ENCODE results near the gene C8B.

- TF ChIP-seq POLR2A (conservative IDR thresholded peaks at IDR 0.05) (no peak), HNRNPUL1 (IDR thresholded peaks at IDR 0.05; ENCODE audit: low read length) (no peak), SIN3A (IDR thresholded peaks at IDR 0.05; ENCODE audit: borderline replicate concordance in 2 of 2, control insufficient read depth in 1 of 2, low read depth in 2 of 2, low read length in 2 of 2) (no peak), ELF1 (tag; IDR thresholded peaks at IDR 0.05) (no peak), ZNF589 (CRISPR knock-in tag; IDR thresholded peaks at IDR 0.05; ENCODE audit: low read depth) (no peak), CC2D1A (IDR thresholded peaks at IDR 0.05) (no peak), SMC3 (conservative IDR thresholded peaks at IDR 0.05; ENCODE audit: insufficient read depth, low read depth, low read length) (no peak), PHF8 (IDR thresholded peaks at IDR 0.05; ENCODE audit: borderline replicate concordance, low read length) (no peak), POLR2AphosphoS2 (IDR thresholded peaks at IDR 0.05; ENCODE audit: low read length) (no peak)
- TF ChIP-seq, protein P1, sequence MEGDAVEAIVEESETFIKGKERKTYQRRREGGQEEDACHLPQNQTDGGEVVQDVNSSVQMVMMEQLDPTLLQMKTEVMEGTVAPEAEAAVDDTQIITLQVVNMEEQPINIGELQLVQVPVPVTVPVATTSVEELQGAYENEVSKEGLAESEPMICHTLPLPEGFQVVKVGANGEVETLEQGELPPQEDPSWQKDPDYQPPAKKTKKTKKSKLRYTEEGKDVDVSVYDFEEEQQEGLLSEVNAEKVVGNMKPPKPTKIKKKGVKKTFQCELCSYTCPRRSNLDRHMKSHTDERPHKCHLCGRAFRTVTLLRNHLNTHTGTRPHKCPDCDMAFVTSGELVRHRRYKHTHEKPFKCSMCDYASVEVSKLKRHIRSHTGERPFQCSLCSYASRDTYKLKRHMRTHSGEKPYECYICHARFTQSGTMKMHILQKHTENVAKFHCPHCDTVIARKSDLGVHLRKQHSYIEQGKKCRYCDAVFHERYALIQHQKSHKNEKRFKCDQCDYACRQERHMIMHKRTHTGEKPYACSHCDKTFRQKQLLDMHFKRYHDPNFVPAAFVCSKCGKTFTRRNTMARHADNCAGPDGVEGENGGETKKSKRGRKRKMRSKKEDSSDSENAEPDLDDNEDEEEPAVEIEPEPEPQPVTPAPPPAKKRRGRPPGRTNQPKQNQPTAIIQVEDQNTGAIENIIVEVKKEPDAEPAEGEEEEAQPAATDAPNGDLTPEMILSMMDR (IDR thresholded peaks at IDR 0.05 in 2 of 3, conservative IDR thresholded peaks at IDR 0.05 in 1 of 3; ENCODE audit: insufficient read depth in 2 of 3, low read depth in 1 of 3, low read length in 3 of 3), result no peak
- TF ChIP-seq, protein P2, sequence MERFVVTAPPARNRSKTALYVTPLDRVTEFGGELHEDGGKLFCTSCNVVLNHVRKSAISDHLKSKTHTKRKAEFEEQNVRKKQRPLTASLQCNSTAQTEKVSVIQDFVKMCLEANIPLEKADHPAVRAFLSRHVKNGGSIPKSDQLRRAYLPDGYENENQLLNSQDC (CRISPR knock-in tag; IDR thresholded peaks at IDR 0.05), result no peak
- TF ChIP-seq, protein P3, sequence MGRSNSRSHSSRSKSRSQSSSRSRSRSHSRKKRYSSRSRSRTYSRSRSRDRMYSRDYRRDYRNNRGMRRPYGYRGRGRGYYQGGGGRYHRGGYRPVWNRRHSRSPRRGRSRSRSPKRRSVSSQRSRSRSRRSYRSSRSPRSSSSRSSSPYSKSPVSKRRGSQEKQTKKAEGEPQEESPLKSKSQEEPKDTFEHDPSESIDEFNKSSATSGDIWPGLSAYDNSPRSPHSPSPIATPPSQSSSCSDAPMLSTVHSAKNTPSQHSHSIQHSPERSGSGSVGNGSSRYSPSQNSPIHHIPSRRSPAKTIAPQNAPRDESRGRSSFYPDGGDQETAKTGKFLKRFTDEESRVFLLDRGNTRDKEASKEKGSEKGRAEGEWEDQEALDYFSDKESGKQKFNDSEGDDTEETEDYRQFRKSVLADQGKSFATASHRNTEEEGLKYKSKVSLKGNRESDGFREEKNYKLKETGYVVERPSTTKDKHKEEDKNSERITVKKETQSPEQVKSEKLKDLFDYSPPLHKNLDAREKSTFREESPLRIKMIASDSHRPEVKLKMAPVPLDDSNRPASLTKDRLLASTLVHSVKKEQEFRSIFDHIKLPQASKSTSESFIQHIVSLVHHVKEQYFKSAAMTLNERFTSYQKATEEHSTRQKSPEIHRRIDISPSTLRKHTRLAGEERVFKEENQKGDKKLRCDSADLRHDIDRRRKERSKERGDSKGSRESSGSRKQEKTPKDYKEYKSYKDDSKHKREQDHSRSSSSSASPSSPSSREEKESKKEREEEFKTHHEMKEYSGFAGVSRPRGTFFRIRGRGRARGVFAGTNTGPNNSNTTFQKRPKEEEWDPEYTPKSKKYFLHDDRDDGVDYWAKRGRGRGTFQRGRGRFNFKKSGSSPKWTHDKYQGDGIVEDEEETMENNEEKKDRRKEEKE (IDR thresholded peaks at IDR 0.05; ENCODE audit: borderline replicate concordance in 1 of 2, control insufficient read depth in 1 of 2, low read depth in 2 of 2, low read length in 1 of 2), result no peak
- TF ChIP-seq, protein P4, sequence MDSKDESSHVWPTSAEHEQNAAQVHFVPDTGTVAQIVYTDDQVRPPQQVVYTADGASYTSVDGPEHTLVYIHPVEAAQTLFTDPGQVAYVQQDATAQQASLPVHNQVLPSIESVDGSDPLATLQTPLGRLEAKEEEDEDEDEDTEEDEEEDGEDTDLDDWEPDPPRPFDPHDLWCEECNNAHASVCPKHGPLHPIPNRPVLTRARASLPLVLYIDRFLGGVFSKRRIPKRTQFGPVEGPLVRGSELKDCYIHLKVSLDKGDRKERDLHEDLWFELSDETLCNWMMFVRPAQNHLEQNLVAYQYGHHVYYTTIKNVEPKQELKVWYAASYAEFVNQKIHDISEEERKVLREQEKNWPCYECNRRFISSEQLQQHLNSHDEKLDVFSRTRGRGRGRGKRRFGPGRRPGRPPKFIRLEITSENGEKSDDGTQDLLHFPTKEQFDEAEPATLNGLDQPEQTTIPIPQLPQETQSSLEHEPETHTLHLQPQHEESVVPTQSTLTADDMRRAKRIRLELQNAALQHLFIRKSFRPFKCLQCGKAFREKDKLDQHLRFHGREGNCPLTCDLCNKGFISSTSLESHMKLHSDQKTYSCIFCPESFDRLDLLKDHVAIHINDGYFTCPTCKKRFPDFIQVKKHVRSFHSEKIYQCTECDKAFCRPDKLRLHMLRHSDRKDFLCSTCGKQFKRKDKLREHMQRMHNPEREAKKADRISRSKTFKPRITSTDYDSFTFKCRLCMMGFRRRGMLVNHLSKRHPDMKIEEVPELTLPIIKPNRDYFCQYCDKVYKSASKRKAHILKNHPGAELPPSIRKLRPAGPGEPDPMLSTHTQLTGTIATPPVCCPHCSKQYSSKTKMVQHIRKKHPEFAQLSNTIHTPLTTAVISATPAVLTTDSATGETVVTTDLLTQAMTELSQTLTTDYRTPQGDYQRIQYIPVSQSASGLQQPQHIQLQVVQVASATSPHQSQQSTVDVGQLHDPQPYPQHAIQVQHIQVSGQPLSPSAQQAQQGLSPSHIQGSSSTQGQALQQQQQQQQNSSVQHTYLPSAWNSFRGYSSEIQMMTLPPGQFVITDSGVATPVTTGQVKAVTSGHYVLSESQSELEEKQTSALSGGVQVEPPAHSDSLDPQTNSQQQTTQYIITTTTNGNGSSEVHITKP (IDR thresholded peaks at IDR 0.05; ENCODE audit: partially characterized antibody), result no peak
- TF ChIP-seq, protein P5, sequence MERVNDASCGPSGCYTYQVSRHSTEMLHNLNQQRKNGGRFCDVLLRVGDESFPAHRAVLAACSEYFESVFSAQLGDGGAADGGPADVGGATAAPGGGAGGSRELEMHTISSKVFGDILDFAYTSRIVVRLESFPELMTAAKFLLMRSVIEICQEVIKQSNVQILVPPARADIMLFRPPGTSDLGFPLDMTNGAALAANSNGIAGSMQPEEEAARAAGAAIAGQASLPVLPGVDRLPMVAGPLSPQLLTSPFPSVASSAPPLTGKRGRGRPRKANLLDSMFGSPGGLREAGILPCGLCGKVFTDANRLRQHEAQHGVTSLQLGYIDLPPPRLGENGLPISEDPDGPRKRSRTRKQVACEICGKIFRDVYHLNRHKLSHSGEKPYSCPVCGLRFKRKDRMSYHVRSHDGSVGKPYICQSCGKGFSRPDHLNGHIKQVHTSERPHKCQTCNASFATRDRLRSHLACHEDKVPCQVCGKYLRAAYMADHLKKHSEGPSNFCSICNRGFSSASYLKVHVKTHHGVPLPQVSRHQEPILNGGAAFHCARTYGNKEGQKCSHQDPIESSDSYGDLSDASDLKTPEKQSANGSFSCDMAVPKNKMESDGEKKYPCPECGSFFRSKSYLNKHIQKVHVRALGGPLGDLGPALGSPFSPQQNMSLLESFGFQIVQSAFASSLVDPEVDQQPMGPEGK (CRISPR knock-in tag; IDR thresholded peaks at IDR 0.05; ENCODE audit: borderline replicate concordance), result no peak
Observed at GRCh38 chr1:56995414-56996100, 29.7 kb upstream of the C8B start.
